Measurements from ENCODE around the gene ARHGAP25. TPM values are rescaled to one million over a fixed set of nuclear protein-coding genes. Genes with fewer than 3 reads are reported as not detected.
A peak's percentile ranks its signal among the peaks of the same experiment; 100 is the strongest.

ARHGAP25 gene
- total and polyA plus RNA-seq, 7 donors: 1.1 to 4.8 (median 1.9) TPM

DNA sequence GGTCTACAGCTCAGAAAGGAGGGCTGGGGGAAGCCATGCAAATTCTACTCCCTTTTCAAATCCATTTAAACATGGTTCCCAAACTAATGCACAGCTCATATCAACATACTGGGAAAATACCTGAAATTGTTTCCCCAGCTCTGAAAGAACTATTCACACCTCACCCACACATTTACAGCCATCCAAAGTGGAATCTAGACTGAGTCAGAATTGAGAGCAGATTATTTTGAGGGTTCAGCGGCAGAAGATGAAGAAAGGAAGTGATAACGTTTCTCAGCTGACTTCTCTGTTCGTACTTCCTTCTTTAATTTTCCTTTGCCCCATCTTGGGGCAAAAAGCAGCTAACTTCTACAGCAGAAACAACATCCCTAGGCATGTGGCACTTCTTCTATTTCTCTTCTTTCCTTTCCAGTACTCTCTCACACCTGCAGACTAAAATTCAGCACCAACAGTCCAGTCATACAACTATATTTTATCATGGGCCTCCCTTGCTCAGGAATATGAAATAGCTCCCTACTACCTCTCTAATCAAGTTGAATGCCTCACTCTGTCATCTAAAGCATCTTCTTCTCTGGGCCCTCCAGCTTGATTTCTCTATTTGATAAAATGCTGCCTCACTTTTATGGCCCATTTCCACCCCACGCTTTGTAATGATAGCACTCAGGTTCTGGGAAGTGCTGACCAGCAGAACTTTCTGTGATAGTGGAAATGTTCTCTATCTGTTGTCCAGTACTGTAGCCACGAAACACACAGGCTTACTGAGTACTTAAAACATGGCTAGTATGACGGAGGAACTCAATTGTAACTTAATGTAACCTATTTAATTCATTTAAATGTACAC, 35.9 kb downstream of the ARHGAP25 start:
- no peaks in the 10 kb centered on the region for H3K36me3 ChIP-seq (ENCODE audit: insufficient read depth in 1 of 2, low read depth in 1 of 2)
- no peaks in the 10 kb centered on the region for H3K27me3 ChIP-seq (ENCODE audit: insufficient read depth in 3 of 3, low read length in 2 of 3)
- H3K4me3 ChIP-seq: no peak overlapping the region
- H3K4me1 ChIP-seq: peaks cover 7% of the 10 kb centered on the region
- intact Hi-C loops (cut with DNase I): loop anchor here in 1 of 2 donors (5.0 kb wide), 1 partner anchor 62 kb away; no protein-coding TSS in a partner anchor
- peak overlapping the region; percentile 58 for H3K27ac ChIP-seq
- 81 to 86% (median 82%) methylated on average over 6 of the region's 6 CpGs for WGBS, 3 donors
- DNase-seq (no peak), ATAC-seq (no peak)
- TF ChIP-seq, protein P1, sequence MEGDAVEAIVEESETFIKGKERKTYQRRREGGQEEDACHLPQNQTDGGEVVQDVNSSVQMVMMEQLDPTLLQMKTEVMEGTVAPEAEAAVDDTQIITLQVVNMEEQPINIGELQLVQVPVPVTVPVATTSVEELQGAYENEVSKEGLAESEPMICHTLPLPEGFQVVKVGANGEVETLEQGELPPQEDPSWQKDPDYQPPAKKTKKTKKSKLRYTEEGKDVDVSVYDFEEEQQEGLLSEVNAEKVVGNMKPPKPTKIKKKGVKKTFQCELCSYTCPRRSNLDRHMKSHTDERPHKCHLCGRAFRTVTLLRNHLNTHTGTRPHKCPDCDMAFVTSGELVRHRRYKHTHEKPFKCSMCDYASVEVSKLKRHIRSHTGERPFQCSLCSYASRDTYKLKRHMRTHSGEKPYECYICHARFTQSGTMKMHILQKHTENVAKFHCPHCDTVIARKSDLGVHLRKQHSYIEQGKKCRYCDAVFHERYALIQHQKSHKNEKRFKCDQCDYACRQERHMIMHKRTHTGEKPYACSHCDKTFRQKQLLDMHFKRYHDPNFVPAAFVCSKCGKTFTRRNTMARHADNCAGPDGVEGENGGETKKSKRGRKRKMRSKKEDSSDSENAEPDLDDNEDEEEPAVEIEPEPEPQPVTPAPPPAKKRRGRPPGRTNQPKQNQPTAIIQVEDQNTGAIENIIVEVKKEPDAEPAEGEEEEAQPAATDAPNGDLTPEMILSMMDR (IDR thresholded peaks at IDR 0.05): no peak
- H3K9me3 ChIP-seq: no peaks in the 10 kb centered on the region

DNA sequence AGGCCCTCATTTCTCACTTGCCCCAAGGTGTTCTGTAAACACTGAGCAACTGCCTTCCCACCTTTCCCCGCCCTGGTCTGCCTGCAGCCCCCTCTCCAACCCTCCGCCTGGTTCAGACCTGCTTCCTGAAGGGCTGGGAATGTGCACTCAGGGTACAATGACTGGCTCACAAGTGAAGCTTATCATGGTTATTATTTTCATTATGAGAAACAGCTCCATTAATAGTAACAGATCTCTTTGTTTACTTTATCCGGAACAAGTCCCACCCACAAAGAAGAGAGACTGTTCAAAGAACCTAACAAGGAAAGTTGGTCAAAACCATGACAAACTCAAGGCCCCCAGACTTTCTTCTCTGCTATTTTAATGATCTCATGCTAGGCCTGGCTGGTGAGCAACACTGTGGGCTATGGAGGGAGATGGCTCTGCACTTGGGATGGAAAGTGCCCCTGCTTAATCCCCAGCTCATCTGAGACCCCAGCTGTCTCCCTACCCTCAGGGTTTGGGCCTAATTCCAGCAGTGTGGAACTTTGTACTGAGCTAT, 36.7 kb downstream of the ARHGAP25 start:
- Histone ChIP-seq H3K4me3 (no peak overlapping the region), H3K9me3 (no peaks in the 10 kb centered on the region), H3K27me3 (ENCODE audit: insufficient read depth in 3 of 3, low read length in 2 of 3) (no peaks in the 10 kb centered on the region), H3K27ac (peak overlapping the region; percentile 64), H3K36me3 (ENCODE audit: insufficient read depth in 1 of 2, low read depth in 1 of 2) (no peaks in the 10 kb centered on the region), H3K4me1 (peaks cover 7% of the 10 kb centered on the region)
- ATAC-seq (peak in 3 of 4 donors; percentile 32 to 42 (median 36)), DNase-seq (no peak)
- WGBS, 3 donors: 53 to 59% (median 57%) methylated on average over 3 of the region's 3 CpGs
- intact Hi-C loops (cut with DNase I): loop anchor here in 1 of 2 donors (5.0 kb wide), 1 partner anchor 61 kb away; no protein-coding TSS in a partner anchor
- TF ChIP-seq, protein P1 (IDR thresholded peaks at IDR 0.05): no peak

DNA sequence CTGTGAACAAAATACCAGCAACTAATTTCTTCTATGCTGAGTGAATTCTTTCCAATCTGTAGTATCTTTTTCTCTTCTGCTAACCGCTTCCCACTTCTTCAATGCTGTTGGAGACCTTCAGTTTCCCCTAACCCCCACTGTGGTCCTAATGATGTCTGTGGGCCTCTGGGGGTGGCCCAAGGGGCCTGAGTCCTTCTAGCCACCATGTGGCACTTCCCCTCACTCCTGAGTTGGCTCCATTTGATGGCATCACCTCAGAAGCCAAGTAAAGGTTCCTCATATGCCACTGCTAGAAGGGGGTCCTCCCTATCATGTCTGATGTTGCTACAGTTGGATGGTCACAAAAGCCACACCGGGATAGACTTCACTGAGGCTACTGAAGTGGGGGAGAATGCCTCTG, 37.5 kb downstream of the ARHGAP25 start:
- no peaks in the 10 kb centered on the region for H3K27me3 ChIP-seq (ENCODE audit: insufficient read depth in 3 of 3, low read length in 2 of 3)
- ATAC-seq: no peak
- no peaks in the 10 kb centered on the region for H3K36me3 ChIP-seq (ENCODE audit: insufficient read depth in 1 of 2, low read depth in 1 of 2)
- 92 to 100% (median 98%) methylated on average over 2 of the region's 2 CpGs for WGBS, 3 donors
- peak overlapping the region; percentile 64 for H3K27ac ChIP-seq
- no peak for DNase-seq
- H3K4me3 ChIP-seq: no peak overlapping the region
- TF ChIP-seq, protein P1 (IDR thresholded peaks at IDR 0.05): no peak
- no peaks in the 10 kb centered on the region for H3K9me3 ChIP-seq
- intact Hi-C loops (cut with DNase I): loop anchor here in 1 of 2 donors (5.0 kb wide), 1 partner anchor 60 kb away; no protein-coding TSS in a partner anchor
- H3K4me1 ChIP-seq: peaks cover 7% of the 10 kb centered on the region

DNA sequence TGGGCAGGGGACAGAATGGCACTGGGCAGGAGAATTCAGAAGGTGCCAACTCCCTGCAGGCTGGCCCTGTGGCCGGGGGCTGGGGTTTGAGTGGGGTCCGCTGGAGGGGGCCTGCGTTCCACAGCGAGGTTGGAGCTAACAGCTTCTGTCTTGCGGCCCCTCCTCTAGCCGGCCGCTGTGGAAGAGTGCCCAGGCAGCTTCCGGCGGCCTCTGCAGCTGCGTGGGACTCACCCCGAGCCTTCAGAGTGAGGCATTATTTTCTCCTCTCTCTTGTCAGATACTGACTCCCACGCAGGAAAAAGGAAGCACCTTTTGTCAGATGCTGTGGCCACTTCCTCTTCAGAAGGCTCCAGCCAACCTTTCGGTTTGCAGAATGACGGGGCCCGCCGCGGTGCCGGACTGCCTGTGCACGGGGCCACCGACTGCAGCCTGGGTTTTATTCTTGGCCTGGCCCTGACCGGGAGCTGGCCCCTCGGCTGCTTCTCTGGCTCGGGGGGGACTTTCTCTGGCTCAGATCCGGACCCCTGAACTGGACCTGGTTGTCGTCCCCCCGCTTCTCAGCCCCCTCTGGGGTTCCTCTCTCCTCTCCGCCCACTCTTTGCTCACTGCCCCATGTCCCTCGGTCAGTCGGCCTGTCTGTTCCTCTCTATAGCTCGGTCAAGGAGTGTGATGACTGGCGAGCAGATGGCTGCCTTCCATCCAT, 40.1 kb downstream of the ARHGAP25 start:
- DNase-seq (peak; percentile 61 to 75), ATAC-seq (peak; percentile 37 to 73 (median 53))
- Histone ChIP-seq H3K4me1 (peaks cover 7% of the 10 kb centered on the region), H3K27me3 (ENCODE audit: insufficient read depth in 3 of 3, low read length in 2 of 3) (no peaks in the 10 kb centered on the region), H3K27ac (peak overlapping the region; percentile 69), H3K4me3 (peak overlapping the region; percentile 57), H3K9me3 (no peaks in the 10 kb centered on the region), H3K36me3 (ENCODE audit: insufficient read depth in 1 of 2, low read depth in 1 of 2) (no peaks in the 10 kb centered on the region)
- TF ChIP-seq, protein P1 (IDR thresholded peaks at IDR 0.05): no peak
- WGBS, 3 donors: 52 to 64% (median 64%) methylated on average over 29 to 31 of the region's 31 CpGs
- intact Hi-C loops (cut with DNase I): loop anchor here in 1 of 2 donors (5.0 kb wide), 1 partner anchor 58 kb away; no protein-coding TSS in a partner anchor
